HepG2 (cell line): ENCODE data around the gene ATP2B3. TPM values are rescaled to one million over a fixed set of nuclear protein-coding genes. Genes with fewer than 3 reads are reported as not detected.

ENCODE experiments used
- ATAC-seq: fragments of 200-7000 bp; cut with Tn5 transposase; 3 replicates; pipeline ENCODE4 v1.9.1; 2020; ENCODE audit warnings: mild to moderate bottlenecking, moderate library complexity
- BruUV-seq: library from RNA; stranded (reverse); fragments of 400-500 nt; replicated peaks from 2 replicates; lab custom pipeline; 2021; lab: Mats Ljungman, UMichigan
- CTCF ChIA-PET: fragments of 300-600 bp; formaldehyde crosslinking; extraction: SDS; loops from one replicate; lab custom pipeline; 2021; ENCODE audit warnings: low total read pairs, inconsistent platforms, low intra/inter-chr PET ratio; lab: Yijun Ruan, JAX
- POLR2A ChIA-PET: fragments of 350-600 bp; sonication (Branson Sonifier 250); formaldehyde crosslinking; loops from one replicate; lab custom pipeline; 2020; ENCODE audit warnings: antibody characterized with exemption, inconsistent platforms; lab: Yijun Ruan, JAX
- DNase-seq: peaks from one replicate; pipeline ENCODE4 v3.0.0-alpha.2; 2015; ENCODE audit warnings: low spot score
- FAIRE-seq: peaks from 3 replicates; lab custom pipeline; 2011; peaks lifted over from hg19 to GRCh38; lab: Jason Lieb, UNC
- H2AFZ ChIP-seq: one replicate; pipeline ENCODE4 v1.6.1; 2011; ENCODE audit warnings: low read length, inconsistent platforms
- H3K27ac ChIP-seq: fragments of 300-600 bp; 3 replicates; pipeline ENCODE4 v1.8.0; 2011; ENCODE audit warnings: mixed run types, mild to moderate bottlenecking, mixed read lengths, low read length, inconsistent platforms; ENCODE audit not compliant: insufficient read depth; ENCODE audit errors: extremely low read length
- H3K27me3 ChIP-seq, 2 experiments: fragments of 200-600 bp in 1 of 2; 2 replicates in 1 of 2; 3 replicates in 1 of 2; pipeline versions ENCODE4 v1.6.0 to v1.8.0; 2011; ENCODE audit warnings: low read length in 2 of 2, mild to moderate bottlenecking in 2 of 2, moderate library complexity in 2 of 2, inconsistent platforms in 1 of 2; ENCODE audit not compliant: insufficient read depth in 2 of 2, control insufficient read depth in 1 of 2
- H3K36me3 ChIP-seq, 2 experiments: fragments of 200-600 bp in 1 of 2; replicated peaks in 1 of 2; 2 replicates in 1 of 2; 3 replicates in 1 of 2; pipeline versions ENCODE4 v1.5.1 to v1.8.0; 2011; ENCODE audit warnings: low read length in 2 of 2, inconsistent platforms in 1 of 2; ENCODE audit not compliant: insufficient read depth in 2 of 2, control insufficient read depth in 1 of 2
- H3K4me1 ChIP-seq: 2 replicates; pipeline ENCODE4 v1.5.1; 2012; ENCODE audit warnings: low read length, inconsistent platforms; ENCODE audit not compliant: insufficient read depth
- H3K4me2 ChIP-seq: 2 replicates; pipeline ENCODE4 v1.6.0; 2011; ENCODE audit warnings: low read depth, low read length, inconsistent platforms
- H3K4me3 ChIP-seq, 3 experiments: fragments of 200-600 bp in 1 of 3; sonication (generic), shearing (Covaris generic) in 1 of 3; replicated peaks in 1 of 3; 2 replicates each; pipeline ENCODE4 v1.5.1; 2011 to 2016; ENCODE audit warnings: low read length in 3 of 3, inconsistent platforms in 2 of 3, low read depth in 2 of 3, mild to moderate bottlenecking in 2 of 3, control low read depth in 1 of 3, mixed read lengths in 1 of 3; ENCODE audit not compliant: insufficient read depth in 1 of 3
- H3K79me2 ChIP-seq: one replicate; pipeline ENCODE4 v1.6.1; 2011; ENCODE audit warnings: low read length, inconsistent platforms; ENCODE audit not compliant: insufficient read depth
- H3K9ac ChIP-seq: 2 replicates; pipeline ENCODE4 v1.6.0; 2011; ENCODE audit warnings: mild to moderate bottlenecking, low read depth, low read length, inconsistent platforms; ENCODE audit not compliant: insufficient read depth
- H3K9me3 ChIP-seq: 2 replicates; pipeline ENCODE4 v1.5.1; 2012; ENCODE audit warnings: mild to moderate bottlenecking, low read length
- H4K20me1 ChIP-seq: 2 replicates; pipeline ENCODE4 v1.6.0; 2011; ENCODE audit warnings: inconsistent platforms, mild to moderate bottlenecking, low read length, moderate library complexity; ENCODE audit not compliant: insufficient read depth
- AGO1 ChIP-seq: fragments of 200-400 bp; formaldehyde crosslinking; IDR thresholded peaks from 2 replicates; pipeline ENCODE4 v1.6.1; 2017; ENCODE audit warnings: mild to moderate bottlenecking, low read depth, low read length, moderate library complexity; ENCODE audit not compliant: poor library complexity, severe bottlenecking
- AGO2 ChIP-seq: fragments of 200-400 bp; formaldehyde crosslinking; optimal IDR thresholded peaks from 2 replicates; pipeline ENCODE3; 2017; ENCODE audit warnings: mild to moderate bottlenecking, low read depth, low read length, moderate library complexity
- BORCS8-MEF2B ChIP-seq: sonication (generic); formaldehyde crosslinking; IDR thresholded peaks from 2 replicates; pipeline ENCODE4 v1.8.0; 2022; ENCODE audit warnings: mild to moderate bottlenecking, missing genetic modification reagents
- EZH2 ChIP-seq: conservative IDR thresholded peaks from 2 replicates; pipeline ENCODE4 v1.6.1; 2012; ENCODE audit warnings: mild to moderate bottlenecking, low read depth, low read length, moderate library complexity
- HNF4G ChIP-seq, 2 experiments: sonication (generic) in 1 of 2; formaldehyde crosslinking in 1 of 2; IDR thresholded peaks; 2 replicates each; pipeline versions ENCODE4 v1.4.0 to v1.6.1; 2011 to 2020; ENCODE audit warnings: borderline replicate concordance in 2 of 2, low read depth in 2 of 2, mild to moderate bottlenecking in 2 of 2, low read length in 1 of 2, missing genetic modification reagents in 1 of 2, moderate library complexity in 1 of 2
- JUNB ChIP-seq: sonication (generic); formaldehyde crosslinking; IDR thresholded peaks from 2 replicates; pipeline ENCODE4 v1.8.0; 2022; ENCODE audit warnings: missing genetic modification reagents, mild to moderate bottlenecking, borderline replicate concordance
- NBN ChIP-seq: fragments of 450-650 bp; conservative IDR thresholded peaks from 2 replicates; pipeline ENCODE4 v1.6.1; 2017
- SRSF4 ChIP-seq: fragments of 200-400 bp; formaldehyde crosslinking; IDR thresholded peaks from one replicate; pipeline ENCODE4 v1.6.1; 2018; ENCODE audit warnings: mild to moderate bottlenecking, low read depth, low read length, moderate library complexity; ENCODE audit not compliant: poor library complexity, severe bottlenecking
- U2AF1 ChIP-seq: fragments of 200-400 bp; formaldehyde crosslinking; optimal IDR thresholded peaks from 2 replicates; pipeline ENCODE3; 2017; ENCODE audit warnings: mild to moderate bottlenecking, low read depth, low read length
- ZNF138 ChIP-seq: sonication (generic); formaldehyde crosslinking; IDR thresholded peaks from 2 replicates; pipeline ENCODE4 v1.5.0; 2020; ENCODE audit warnings: mild to moderate bottlenecking, low read depth, missing genetic modification reagents
- ZNF629 ChIP-seq: sonication (generic); formaldehyde crosslinking; conservative IDR thresholded peaks from 2 replicates; pipeline ENCODE4 v1.5.0; 2020; ENCODE audit warnings: missing genetic modification reagents
- WGBS: methylation state at CpG from one replicate; pipeline ENCODE4 v1.1.6; 2017; ENCODE audit warnings: low lambda C conversion rate; 5-methylcytosine and 5-hydroxymethylcytosine counted together
- in situ Hi-C: cut with HindIII; loops from 2 replicates; pipeline ENCODE4 v1.10.0; 2017; ENCODE audit warnings: low pct_unique_long_range_greater_than_20kb; ENCODE audit not compliant: extremely low pct_ligation_motif_present
- intact Hi-C: fragments of 100-400 bp; cut with micrococcal nuclease; formaldehyde crosslinking; loops from one replicate; pipeline ENCODE4 v1.10.0; 2022; ENCODE audit not compliant: unreplicated experiment
- polyA plus RNA-seq, 8 experiments: library from polyadenylated mRNA; depleted of rRNA in 3 of 8; stranded (reverse) in 7 of 8; unstranded in 1 of 8; fragments of >200 nt; fragmentation: Illumina TruSeq in 4 of 8; extraction: Trizol in 4 of 8; gene quantifications; 2 replicates each; pipeline versions ENCODE4 v1.2.1 to v1.2.3, GENCODE V29; 2011 to 2016; ENCODE audit warnings: low read depth in 4 of 8, missing spikeins in 1 of 8, mixed read lengths in 1 of 8; ENCODE audit not compliant: insufficient read depth in 1 of 8
- total RNA-seq, 5 experiments: library from RNA; depleted of rRNA; stranded (reverse); fragments of >200 nt; fragmentation: Illumina TruSeq; extraction: Trizol; gene quantifications; 2 replicates each; pipeline ENCODE4 v1.2.3, GENCODE V29; 2016; ENCODE audit warnings: low read depth in 1 of 5
- TF ChIP-seq, protein P1 (sequence below): sonication (generic); formaldehyde crosslinking; IDR thresholded peaks from 2 replicates; pipeline ENCODE4 v1.4.0; 2020; ENCODE audit warnings: missing genetic modification reagents, borderline replicate concordance

The ATP2B3 gene
- total and polyA plus RNA-seq, 2 of the 13 experiments (the other 11 are each of a cell fraction or from before 2014, with no cell fraction given), result not detected

DNA sequence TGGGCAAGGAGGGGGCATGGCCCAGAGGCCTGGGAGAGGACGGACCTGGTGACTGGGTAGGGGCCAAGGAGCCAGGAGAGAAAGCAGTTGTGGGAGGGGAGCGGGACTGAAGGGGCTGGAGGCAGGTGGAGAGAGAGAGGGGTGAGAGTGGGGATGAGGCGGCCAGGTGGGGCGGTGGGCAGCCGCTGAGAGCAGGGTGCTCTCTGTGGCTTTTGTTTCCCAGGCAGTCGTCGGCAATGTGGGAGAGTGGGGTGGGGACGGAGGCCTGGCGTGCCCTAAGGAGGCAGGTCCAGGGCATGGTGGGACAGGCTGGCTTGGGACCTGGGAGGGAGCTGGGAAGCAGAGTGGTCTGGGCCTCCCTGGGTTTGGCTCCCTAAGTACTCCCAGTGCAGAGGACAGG is 3.2 kb upstream of the ATP2B3 start (continued):
- no peak for TF ChIP-seq EZH2
- TF ChIP-seq HNF4G (IDR thresholded peaks at IDR 0.05; ENCODE audit: borderline replicate concordance, low read depth, low read length), result no peak
- TF ChIP-seq HNF4G (CRISPR knock-in tag; IDR thresholded peaks at IDR 0.05; ENCODE audit: borderline replicate concordance, low read depth), result no peak
- TF ChIP-seq BORCS8-MEF2B (CRISPR knock-in tag), result no peak
- TF ChIP-seq SRSF4, result no peak
- no peak for TF ChIP-seq JUNB (CRISPR knock-in tag)
- no peak for TF ChIP-seq NBN
- TF ChIP-seq AGO1, result no peak
- TF ChIP-seq ZNF138 (CRISPR knock-in tag), result no peak
- TF ChIP-seq AGO2, result no peak
- TF ChIP-seq U2AF1, result no peak

DNA sequence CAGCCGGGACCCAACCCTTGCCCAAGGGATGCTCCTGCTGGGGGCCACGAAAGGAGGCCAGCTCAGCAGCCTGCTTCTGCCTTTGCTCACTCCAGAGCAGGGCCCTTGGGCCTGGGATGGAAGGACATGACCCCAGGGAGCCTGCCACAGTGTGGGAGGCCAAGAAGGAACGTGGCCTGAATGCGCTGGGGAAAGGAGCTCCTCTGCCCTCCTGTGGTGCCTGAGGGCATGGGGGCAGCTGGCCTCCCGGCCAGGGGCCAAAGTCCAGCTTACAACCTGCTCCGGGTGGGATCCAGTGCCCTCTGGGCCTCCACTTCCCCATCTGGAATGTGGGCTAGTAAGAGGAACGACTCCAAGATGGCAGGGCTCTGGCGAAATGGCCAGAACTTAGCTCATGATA is 2.0 kb upstream of the ATP2B3 start:
- ChIA-PET POLR2A (no interaction called here), CTCF (no interaction called here)
- intact Hi-C loops, result no loop called here
- WGBS, result 20% methylated on average over 1 of the region's 8 CpGs
- Histone ChIP-seq H3K9me3 (no peaks in the 10 kb centered on the region), H3K79me2 (no peaks in the 10 kb centered on the region), H4K20me1 (no peaks in the 10 kb centered on the region), H3K27ac (no peak overlapping the region), H3K4me3 (no peak overlapping the region), H3K9ac (no peak overlapping the region), H3K4me2 (no peak overlapping the region), H2AFZ (no peak overlapping the region), H3K27me3 (0 out of 5 replicates have a peak, but pooled peaks cover 0 to 5% of the 10 kb centered on the region in 2 experiments), H3K4me1 (no peaks in the 10 kb centered on the region), H3K36me3 (no peaks in the 10 kb centered on the region)
- in situ Hi-C loops, result no loop called here
- FAIRE-seq (no peak), DNase-seq (no peak), ATAC-seq (no peak)
- no TSS peak for BruUV-seq
- TF ChIP-seq ZNF629, result 0 out of 2 replicates have a peak, but pooled peaks have one; percentile 14
- TF ChIP-seq, protein P1, sequence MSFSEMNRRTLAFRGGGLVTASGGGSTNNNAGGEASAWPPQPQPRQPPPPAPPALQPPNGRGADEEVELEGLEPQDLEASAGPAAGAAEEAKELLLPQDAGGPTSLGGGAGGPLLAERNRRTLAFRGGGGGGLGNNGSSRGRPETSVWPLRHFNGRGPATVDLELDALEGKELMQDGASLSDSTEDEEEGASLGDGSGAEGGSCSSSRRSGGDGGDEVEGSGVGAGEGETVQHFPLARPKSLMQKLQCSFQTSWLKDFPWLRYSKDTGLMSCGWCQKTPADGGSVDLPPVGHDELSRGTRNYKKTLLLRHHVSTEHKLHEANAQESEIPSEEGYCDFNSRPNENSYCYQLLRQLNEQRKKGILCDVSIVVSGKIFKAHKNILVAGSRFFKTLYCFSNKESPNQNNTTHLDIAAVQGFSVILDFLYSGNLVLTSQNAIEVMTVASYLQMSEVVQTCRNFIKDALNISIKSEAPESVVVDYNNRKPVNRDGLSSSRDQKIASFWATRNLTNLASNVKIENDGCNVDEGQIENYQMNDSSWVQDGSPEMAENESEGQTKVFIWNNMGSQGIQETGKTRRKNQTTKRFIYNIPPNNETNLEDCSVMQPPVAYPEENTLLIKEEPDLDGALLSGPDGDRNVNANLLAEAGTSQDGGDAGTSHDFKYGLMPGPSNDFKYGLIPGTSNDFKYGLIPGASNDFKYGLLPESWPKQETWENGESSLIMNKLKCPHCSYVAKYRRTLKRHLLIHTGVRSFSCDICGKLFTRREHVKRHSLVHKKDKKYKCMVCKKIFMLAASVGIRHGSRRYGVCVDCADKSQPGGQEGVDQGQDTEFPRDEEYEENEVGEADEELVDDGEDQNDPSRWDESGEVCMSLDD (CRISPR knock-in tag), result no peak
